ENCODE measurements around the gene SEPSECS. TPM values are rescaled to one million over a fixed set of nuclear protein-coding genes. Genes with fewer than 3 reads are reported as not detected.
"Not testable (repeated sequence)": the region's sequence is repeated elsewhere in the genome, so short reads cannot be mapped to it uniquely, and the experiment has no call there.

SEPSECS gene
- total and polyA plus RNA-seq, 8 donors, result 0.29 to 33.0 (median 3.7) TPM

DNA sequence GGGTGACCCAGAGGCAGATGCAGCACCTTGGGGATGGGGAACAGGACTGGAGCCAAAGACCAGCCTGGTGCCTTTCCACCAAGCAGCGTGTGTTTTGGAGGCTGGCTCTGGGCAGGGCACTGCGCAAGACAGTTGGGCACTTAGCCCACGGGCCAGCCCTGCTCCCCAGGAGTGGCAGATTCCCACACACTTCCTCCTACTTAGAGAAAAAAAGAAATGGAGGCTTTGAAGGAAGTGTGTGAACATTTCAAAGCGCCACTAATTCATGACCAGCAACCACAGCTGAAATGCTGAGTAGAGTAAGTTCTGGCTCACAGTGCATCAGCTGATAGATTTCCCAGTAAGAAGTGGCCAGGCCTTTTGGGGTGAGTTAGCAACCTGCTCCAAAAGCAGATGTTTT is 74.6 kb downstream of the SEPSECS start:
- no peaks in the 10 kb centered on the region for H3K36me3 ChIP-seq
- peak in 1 of 2 donors; percentile 11 for DNase-seq
- peaks cover 0 to 23% (median 4%) of the 10 kb centered on the region in 3 donors for H3K27me3 ChIP-seq
- TF ChIP-seq EP300 (IDR thresholded peaks at IDR 0.05) (no peak), POLR2AphosphoS5 (IDR thresholded peaks at IDR 0.05) (no peak), POLR2A (IDR thresholded peaks at IDR 0.05) (no peak)
- TF ChIP-seq, protein P1, sequence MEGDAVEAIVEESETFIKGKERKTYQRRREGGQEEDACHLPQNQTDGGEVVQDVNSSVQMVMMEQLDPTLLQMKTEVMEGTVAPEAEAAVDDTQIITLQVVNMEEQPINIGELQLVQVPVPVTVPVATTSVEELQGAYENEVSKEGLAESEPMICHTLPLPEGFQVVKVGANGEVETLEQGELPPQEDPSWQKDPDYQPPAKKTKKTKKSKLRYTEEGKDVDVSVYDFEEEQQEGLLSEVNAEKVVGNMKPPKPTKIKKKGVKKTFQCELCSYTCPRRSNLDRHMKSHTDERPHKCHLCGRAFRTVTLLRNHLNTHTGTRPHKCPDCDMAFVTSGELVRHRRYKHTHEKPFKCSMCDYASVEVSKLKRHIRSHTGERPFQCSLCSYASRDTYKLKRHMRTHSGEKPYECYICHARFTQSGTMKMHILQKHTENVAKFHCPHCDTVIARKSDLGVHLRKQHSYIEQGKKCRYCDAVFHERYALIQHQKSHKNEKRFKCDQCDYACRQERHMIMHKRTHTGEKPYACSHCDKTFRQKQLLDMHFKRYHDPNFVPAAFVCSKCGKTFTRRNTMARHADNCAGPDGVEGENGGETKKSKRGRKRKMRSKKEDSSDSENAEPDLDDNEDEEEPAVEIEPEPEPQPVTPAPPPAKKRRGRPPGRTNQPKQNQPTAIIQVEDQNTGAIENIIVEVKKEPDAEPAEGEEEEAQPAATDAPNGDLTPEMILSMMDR (IDR thresholded peaks at IDR 0.05), result no peak
- WGBS, 5 donors, result 40 to 53% (median 51%) methylated on average over 4 of the region's 4 CpGs
- H3K4me1 ChIP-seq, result peaks cover 0 to 21% (median 8%) of the 10 kb centered on the region in 4 donors
- intact Hi-C loops (cut with DNase I; ENCODE audit: low total_unique reads), result no loop called here
- no peak overlapping the region for H3K4me3 ChIP-seq
- H3K9me3 ChIP-seq, result no peaks in the 10 kb centered on the region
- H3K27ac ChIP-seq, result no peak overlapping the region

DNA sequence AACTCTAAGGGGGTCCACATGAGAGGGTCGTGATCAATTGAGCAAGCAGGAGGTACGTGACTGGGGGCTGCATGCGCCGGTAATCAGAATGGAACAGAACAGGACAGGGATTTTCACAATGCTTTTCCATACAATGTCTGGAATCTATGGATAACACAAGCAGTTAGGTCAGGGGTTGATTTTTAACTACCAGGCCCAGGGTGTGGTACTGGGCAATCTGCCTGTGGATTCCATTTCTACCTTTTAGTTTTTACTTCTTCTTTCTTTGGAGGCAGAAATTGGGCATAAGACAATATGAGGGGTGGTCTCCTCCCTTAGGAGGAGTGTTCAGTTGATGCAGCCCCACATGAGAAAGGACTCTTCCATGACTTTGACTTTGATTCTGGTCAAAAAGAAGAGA is 76.8 kb downstream of the SEPSECS start:
- H3K27ac ChIP-seq; H3K4me3 ChIP-seq; DNase-seq; H3K27me3 ChIP-seq; H3K9me3 ChIP-seq; intact Hi-C loops (cut with DNase I; ENCODE audit: low total_unique reads); H3K36me3 ChIP-seq: not testable (repeated sequence)
- peaks cover 0 to 14% (median 4%) of the 10 kb centered on the region in 4 donors for H3K4me1 ChIP-seq
- WGBS, 5 donors, result 43 to 73% (median 68%) methylated on average over 4 of the region's 4 CpGs

DNA sequence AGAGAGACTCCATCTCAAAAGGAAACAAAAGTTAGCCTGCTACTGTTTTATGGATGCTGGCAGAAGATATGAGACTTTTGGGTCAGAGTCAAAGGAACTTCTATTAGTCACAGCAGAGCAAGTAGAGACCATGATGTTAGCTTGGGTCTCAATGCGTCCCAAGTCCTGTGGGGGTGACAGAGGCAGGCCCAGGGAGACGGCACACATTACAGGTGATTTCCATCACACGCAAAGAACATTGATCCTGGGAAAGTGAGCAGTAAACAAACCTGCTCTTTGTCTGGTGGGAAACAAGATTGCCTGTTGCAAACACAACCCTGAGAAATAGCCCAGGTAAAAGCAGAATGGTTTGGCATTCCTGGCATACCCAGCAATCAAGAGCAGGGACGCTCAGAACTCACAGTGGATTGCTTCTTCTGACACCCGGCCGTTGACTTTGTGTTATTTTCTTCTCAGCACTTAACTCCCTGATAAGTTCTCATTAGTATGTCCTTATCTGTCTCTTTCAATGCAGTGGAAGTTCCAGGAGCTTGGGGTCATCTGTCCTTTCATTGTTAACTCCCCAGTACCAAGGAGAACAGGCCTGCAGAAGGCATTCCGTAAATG is 78.3 kb downstream of the SEPSECS start:
- Histone ChIP-seq H3K36me3 (no peaks in the 10 kb centered on the region), H3K27me3 (no peaks in the 10 kb centered on the region), H3K4me1 (peaks cover 0 to 6% (median 0%) of the 10 kb centered on the region in 4 donors), H3K27ac (no peak overlapping the region), H3K4me3 (no peak overlapping the region), H3K9me3 (no peaks in the 10 kb centered on the region)
- intact Hi-C loops (cut with DNase I; ENCODE audit: low total_unique reads), result no loop called here
- no peak for DNase-seq
- 75 to 85% (median 80%) methylated on average over 7 of the region's 7 CpGs for WGBS, 5 donors
- TF ChIP-seq EP300 (IDR thresholded peaks at IDR 0.05) (no peak), POLR2A (IDR thresholded peaks at IDR 0.05) (no peak), POLR2AphosphoS5 (IDR thresholded peaks at IDR 0.05) (no peak)
- TF ChIP-seq, protein P1 (IDR thresholded peaks at IDR 0.05), result no peak

DNA sequence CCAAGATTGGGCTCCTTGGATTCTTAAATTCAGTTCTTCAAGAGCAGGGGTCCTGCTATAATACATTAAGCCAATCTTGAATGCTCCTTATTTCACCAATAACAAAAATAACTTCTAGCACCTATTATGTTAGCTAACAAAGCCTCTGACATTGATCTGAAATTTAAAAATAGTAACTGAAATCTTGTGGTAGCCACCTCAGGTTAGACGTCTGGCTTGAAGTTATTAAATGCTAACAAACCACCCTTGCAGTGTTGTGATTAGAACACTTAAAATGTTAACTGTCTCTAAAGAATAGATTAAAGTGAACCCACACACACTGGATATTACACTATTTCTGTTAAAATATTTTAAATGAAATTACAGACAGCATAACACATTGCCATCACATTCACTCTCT is 79.7 kb downstream of the SEPSECS start:
- no peak for DNase-seq
- Histone ChIP-seq H3K4me3 (no peak overlapping the region), H3K9me3 (no peaks in the 10 kb centered on the region), H3K27ac (no peak overlapping the region), H3K27me3 (no peaks in the 10 kb centered on the region), H3K36me3 (no peaks in the 10 kb centered on the region), H3K4me1 (peaks cover 0 to 3% (median 0%) of the 10 kb centered on the region in 4 donors)
- intact Hi-C loops (cut with DNase I; ENCODE audit: low total_unique reads), result no loop called here
- whole genome bisulfite sequencing, 5 donors, result 57 to 91% (median 74%) methylated on average over 1 of the region's 1 CpG
- TF ChIP-seq, protein P1 (IDR thresholded peaks at IDR 0.05), result no peak
- TF ChIP-seq POLR2A (IDR thresholded peaks at IDR 0.05), result no peak
- TF ChIP-seq EP300 (IDR thresholded peaks at IDR 0.05), result no peak
- TF ChIP-seq POLR2AphosphoS5 (IDR thresholded peaks at IDR 0.05), result no peak

DNA sequence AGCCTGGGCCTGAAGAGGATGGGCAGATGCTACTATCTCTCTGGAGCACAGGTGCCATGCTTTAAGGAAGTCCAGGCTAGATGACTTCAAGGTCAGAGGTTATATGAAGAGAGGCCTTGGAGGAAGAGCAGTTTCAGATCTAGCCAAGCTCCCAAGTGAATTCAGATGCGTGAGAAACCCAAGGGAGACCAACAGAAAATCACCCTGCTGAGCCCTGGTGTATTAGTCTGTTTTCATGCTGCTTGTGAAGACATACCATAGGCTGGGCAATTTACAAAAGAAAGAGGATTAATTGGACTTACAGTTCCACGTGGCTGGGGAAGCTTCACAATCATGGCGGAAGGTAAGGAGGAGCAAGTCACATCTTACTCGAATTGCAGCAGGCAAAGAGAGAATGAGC is 81.7 kb downstream of the SEPSECS start:
- H3K36me3 ChIP-seq, result no peaks in the 10 kb centered on the region
- H3K27me3 ChIP-seq, result no peaks in the 10 kb centered on the region
- DNase-seq, result no peak
- H3K4me1 ChIP-seq, result no peaks in the 10 kb centered on the region
- 80 to 91% (median 88%) methylated on average over 4 of the region's 4 CpGs for WGBS, 5 donors
- no peak overlapping the region for H3K4me3 ChIP-seq
- intact Hi-C loops (cut with DNase I; ENCODE audit: low total_unique reads), result no loop called here
- TF ChIP-seq POLR2A (IDR thresholded peaks at IDR 0.05), result no peak
- TF ChIP-seq, protein P1 (IDR thresholded peaks at IDR 0.05), result no peak
- no peak for TF ChIP-seq EP300 (IDR thresholded peaks at IDR 0.05)
- TF ChIP-seq POLR2AphosphoS5 (IDR thresholded peaks at IDR 0.05), result no peak
- no peak overlapping the region for H3K27ac ChIP-seq
- no peaks in the 10 kb centered on the region for H3K9me3 ChIP-seq

All from stomach (tissue), 9 donors.